Central memory CD4-positive, alpha-beta T cell (primary cell): ENCODE data around the gene ATP9B.

Experiments used
- DNase-seq: peaks from one replicate; pipeline ENCODE4 v3.0.0; 2022

Gene ATP9B

GRCh38 chr18:79416677-79417052 lies 347.5 kb downstream of the ATP9B start:
- no peak for DNase-seq

GRCh38 chr18:79418236-79418635 lies 349.0 kb downstream of the ATP9B start:
- no peak for DNase-seq

DNA sequence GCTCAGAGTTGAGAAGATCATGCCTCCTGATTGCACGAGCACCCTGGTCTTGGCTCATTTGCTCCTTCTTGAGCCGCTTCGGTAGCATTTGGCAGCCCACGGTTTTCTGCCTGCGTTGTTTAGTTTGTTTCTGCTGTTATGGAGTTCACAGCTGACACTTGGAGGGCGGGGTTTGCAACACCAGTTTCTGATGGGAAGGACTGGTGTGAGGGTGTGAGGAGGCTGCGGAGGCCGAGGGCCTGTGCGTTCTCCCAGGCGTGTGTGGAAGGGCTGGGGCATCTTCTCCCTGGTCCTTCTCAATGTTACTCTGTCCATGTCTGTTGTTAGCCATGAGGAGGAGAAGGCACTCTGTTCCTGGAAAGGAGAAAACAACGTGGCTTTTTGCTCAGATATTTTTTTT lies 349.4 kb downstream of the ATP9B start:
- DNase-seq, result no peak

- DNase-seq, result no peak
Measured at GRCh38 chr18:79420033-79420745, 351.0 kb downstream of the ATP9B start.

GRCh38 chr18:79421275-79421857 lies 352.2 kb downstream of the ATP9B start:
- DNase-seq, result no peak

GRCh38 chr18:79422022-79422782 lies 353.0 kb downstream of the ATP9B start:
- DNase-seq, result no peak

DNA sequence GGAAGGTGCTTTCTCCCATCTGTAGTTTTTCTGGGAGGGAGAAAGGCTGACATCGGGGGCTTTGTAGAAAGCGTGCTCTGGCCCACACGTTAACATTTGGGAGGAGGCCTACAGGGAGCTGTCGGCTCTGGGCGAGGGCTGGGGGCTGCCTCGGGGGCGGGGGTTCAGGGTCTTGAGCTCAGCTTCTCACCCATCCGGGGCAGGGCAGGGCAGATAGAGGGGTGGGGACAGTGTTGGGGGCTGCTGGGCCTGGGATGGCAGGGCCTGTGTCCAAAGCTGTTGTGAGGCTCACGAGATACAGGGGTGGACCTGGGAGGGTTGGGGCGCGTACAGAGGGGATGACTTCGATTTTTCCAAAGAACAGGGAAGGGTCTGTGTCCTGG lies 353.6 kb downstream of the ATP9B start:
- DNase-seq, result no peak

GRCh38 chr18:79423211-79424007 lies 354.2 kb downstream of the ATP9B start:
- DNase-seq, result no peak

DNA sequence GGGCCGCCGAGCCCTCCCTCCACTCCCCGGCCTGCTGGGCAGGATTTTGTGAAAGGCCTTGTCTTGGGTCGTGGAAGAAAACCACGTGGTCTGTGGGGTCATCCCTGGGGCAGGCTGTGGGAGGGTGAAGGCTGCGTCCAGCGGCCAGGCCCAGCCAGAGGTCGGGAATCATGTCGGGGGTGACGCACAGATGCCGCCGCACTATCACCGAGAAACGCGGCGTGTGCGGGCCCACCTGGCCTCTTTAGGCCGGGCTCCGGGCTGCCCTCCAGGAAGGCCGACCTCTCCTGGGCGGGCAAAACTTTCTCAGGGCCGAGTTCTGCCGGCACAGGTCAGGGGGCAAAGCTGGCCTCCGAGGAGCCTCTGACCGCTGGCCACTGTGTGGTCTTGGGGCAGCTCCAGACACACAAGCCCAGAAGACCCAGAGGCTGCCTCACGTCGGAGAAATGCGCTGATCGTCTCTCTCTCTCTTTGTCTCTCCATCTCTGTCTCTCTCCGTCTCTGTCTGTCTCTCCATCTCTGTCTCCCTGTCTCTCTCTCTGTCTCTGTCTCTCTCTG lies 354.9 kb downstream of the ATP9B start:
- no peak for DNase-seq

- no peak for DNase-seq
Measured at GRCh38 chr18:79424880-79425568, 355.8 kb downstream of the ATP9B start.

- DNase-seq, result no peak
Measured at GRCh38 chr18:79425569-79425886, 356.3 kb downstream of the ATP9B start.

DNA sequence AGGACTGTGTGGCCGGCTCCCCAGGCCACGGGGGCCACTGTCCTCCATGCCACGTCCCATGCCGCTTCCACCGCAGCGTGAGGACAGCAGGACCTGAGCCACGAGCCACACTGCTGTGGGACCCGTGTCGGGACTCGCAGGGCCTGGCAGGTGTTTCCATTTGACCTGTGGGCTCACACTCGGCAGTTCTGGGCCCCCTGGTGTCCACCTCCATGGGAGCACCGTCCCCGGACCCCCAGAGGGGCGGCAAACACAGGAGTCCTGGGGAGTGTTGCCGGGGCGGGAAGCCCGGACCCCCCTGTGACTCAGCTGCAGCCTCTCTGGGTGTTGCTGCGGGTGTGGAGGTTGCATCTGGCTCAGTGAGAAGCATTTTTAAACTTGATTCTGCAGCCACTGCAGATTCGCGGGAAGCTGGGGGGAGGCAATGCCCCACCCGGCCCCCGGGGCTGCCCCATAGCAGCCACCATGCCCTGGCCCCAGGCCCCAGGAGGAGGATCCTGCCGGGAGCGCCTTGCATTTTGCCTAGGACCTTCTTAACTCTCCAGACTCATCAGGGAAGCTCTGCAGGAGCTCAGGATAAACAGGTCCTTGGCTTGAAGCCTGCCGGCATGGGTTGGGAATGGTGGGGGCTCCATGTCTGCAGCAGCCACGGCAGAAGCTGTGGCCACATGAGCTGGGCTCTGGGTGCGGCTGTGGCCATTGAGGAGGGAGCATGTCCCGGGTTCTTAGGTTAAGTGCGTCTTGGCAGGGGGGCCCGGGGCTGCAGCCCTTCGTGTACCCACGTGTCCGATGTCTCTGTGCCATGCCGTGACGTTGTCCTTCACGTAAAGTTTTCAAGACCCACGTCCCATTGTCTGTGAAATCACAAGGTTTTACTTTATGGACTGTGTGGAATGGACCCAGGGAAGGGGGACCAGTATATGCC lies 357.4 kb downstream of the ATP9B start:
- no peak for DNase-seq

DNA sequence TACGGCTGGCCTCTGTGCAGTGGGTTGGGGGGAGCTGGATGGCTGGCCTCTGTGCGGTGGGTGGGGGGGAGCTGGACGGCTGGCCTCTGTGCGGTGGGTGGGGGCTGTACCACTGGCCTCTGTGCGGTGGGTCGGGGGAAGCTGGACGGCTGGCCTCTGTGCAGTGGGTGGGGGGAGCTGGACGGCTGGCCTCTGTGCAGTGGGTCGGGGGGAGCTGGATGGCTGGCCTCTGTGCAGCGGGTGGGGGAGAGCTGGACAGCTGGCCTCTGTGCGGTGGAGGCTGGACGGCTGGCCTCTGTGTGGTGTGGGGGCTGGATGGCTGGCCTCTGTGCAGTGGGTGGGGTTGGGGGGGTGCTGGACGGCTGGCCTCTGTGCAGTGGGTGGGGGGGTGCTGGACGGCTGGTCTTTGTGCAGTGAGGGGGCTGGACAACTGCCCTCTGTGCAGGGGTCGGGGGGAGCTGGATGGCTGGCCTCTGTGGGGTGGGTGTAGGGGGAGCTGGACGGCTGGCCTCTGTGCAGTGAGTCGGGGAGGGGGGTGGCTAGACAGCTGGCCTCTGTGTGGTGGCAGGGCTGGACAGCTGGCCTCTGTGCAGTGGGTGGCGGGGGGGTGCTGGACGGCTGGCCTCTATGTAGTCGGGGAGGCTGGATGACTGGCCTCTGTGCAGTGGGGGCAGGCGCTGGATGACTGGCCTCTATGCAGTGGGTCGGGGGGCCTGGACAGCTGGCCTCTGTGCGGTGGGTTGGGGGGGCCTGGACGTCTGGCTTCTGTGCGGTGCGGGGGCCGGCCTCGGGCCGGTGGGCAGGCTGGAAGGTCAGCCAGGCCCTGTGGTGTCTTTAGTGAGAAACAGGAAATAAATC lies 358.4 kb downstream of the ATP9B start:
- no peak for DNase-seq
